Omental fat pad (tissue), 4 donors: ENCODE results near the gene FANCM. TPM values are rescaled to one million over a fixed set of nuclear protein-coding genes. Genes with fewer than 3 reads are reported as not detected.
A peak's percentile ranks its signal among the peaks of the same experiment; 100 is the strongest.

Experiments used
- ATAC-seq: fragments of 150-250 bp; one replicate; pipeline ENCODE4 v1.9.1; 2016; ENCODE audit warnings: mild to moderate bottlenecking, moderate library complexity; ENCODE audit not compliant: low FRiP score
- DNase-seq: peaks from one replicate; pipeline ENCODE4 v3.0.0-alpha.2; 2019; ENCODE audit warnings: low spot score
- CTCF ChIP-seq, 3 donors: fragments of 450-650 bp; IDR thresholded peaks; one replicate each; pipeline ENCODE4 v1.5.1; 2016 to 2017; ENCODE audit warnings: antibody characterized with exemption in 3 of 3, mild to moderate bottlenecking in 3 of 3, moderate library complexity in 2 of 3
- total RNA-seq, 4 donors: library from RNA; depleted of rRNA; stranded (reverse); fragments of >200 nt; gene quantifications; one replicate each; pipeline ENCODE4 v1.1.0, GENCODE V29; 2016

Gene FANCM, protein sequence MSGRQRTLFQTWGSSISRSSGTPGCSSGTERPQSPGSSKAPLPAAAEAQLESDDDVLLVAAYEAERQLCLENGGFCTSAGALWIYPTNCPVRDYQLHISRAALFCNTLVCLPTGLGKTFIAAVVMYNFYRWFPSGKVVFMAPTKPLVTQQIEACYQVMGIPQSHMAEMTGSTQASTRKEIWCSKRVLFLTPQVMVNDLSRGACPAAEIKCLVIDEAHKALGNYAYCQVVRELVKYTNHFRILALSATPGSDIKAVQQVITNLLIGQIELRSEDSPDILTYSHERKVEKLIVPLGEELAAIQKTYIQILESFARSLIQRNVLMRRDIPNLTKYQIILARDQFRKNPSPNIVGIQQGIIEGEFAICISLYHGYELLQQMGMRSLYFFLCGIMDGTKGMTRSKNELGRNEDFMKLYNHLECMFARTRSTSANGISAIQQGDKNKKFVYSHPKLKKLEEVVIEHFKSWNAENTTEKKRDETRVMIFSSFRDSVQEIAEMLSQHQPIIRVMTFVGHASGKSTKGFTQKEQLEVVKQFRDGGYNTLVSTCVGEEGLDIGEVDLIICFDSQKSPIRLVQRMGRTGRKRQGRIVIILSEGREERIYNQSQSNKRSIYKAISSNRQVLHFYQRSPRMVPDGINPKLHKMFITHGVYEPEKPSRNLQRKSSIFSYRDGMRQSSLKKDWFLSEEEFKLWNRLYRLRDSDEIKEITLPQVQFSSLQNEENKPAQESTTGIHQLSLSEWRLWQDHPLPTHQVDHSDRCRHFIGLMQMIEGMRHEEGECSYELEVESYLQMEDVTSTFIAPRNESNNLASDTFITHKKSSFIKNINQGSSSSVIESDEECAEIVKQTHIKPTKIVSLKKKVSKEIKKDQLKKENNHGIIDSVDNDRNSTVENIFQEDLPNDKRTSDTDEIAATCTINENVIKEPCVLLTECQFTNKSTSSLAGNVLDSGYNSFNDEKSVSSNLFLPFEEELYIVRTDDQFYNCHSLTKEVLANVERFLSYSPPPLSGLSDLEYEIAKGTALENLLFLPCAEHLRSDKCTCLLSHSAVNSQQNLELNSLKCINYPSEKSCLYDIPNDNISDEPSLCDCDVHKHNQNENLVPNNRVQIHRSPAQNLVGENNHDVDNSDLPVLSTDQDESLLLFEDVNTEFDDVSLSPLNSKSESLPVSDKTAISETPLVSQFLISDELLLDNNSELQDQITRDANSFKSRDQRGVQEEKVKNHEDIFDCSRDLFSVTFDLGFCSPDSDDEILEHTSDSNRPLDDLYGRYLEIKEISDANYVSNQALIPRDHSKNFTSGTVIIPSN (N-terminal part only)
- 10 to 100 TPM in 1 of 4 donors, 1 to 10 TPM in 3; 3.6 to 16.7 (median 4.8) TPM for total RNA-seq

- DNase-seq (peak; percentile 80), ATAC-seq (peak; percentile 79)
- no peak for TF ChIP-seq CTCF (IDR thresholded peaks at IDR 0.05)
Measured at GRCh38 chr14:45135659-45136395, at the start of gene FANCM. Gene FANCM, plus strand, starts transcription at chr14:45135930. Its CDS starts 102 bp downstream, at chr14:45136032.

DNA sequence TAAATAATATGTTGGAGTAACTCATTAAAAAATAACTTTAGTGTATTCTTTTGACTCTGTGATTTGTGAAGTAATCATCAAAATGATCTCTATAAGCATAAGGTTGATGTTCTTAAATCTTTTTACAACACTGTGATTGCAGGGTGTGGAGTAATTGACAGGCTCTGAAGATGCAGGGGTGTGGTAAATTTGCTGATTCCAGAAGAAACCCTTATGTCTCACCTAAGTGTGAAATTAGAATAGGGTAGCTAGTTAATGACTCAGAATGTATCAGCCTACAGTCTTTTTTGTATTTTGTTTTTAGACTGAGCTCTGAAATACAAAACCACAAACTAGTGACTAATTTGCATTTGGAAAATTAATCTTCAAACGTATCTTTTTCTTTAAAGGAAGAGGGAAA is 45.9 kb upstream of the FANCM start:
- peak; percentile 59 for ATAC-seq
- no peak for TF ChIP-seq CTCF (IDR thresholded peaks at IDR 0.05)
- DNase-seq = no peak

DNA sequence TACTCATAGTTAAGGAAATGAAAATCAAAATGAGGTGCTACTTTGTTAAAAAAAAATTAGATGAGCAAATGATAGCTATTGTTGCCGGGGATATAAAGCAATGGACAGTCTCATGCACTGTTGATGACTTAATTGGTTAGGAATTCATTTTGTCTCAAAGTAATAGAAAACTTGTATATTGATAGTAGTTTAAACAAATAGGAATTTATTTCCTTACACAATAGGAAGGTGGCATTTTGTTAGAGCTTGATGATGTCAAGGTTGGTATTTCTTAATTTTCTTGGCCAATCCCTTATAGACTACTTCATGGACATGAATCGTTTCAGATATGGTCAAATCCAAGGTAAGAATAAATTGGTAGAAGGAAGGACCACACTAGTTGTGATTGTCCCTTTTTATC is 44.0 kb upstream of the FANCM start:
- no peak for ATAC-seq
- TF ChIP-seq CTCF (IDR thresholded peaks at IDR 0.05) = no peak

DNA sequence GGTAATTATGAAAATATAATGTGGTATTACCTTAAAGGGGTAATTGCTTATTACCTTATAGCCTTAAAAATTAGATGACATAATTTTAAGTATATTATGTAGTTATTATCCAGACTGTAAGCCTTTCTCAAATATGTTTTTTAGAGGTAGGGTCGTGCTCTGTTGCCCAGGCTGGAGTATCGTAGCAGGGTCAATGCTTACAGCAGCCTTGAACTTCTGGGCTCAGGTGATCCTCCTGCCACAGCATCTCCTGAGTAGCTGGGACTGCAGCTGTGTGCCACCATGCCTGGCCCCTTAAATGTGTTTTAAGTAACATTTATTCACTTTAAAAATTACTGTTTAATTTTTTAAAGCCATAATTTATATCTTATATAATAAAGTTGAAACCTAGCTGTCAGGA is 41.5 kb upstream of the FANCM start:
- TF ChIP-seq CTCF (IDR thresholded peaks at IDR 0.05) = no peak

More for the DNA sequence above, 44.0 kb upstream of the FANCM start:
- DNase-seq = no peak

GRCh38 chr14:45095143-45095542 is 40.6 kb upstream of the FANCM start:
- ATAC-seq = no peak
- no peak for DNase-seq
- TF ChIP-seq CTCF (IDR thresholded peaks at IDR 0.05) = no peak

More for the DNA sequence above, 41.5 kb upstream of the FANCM start:
- DNase-seq (no peak), ATAC-seq (no peak)

DNA sequence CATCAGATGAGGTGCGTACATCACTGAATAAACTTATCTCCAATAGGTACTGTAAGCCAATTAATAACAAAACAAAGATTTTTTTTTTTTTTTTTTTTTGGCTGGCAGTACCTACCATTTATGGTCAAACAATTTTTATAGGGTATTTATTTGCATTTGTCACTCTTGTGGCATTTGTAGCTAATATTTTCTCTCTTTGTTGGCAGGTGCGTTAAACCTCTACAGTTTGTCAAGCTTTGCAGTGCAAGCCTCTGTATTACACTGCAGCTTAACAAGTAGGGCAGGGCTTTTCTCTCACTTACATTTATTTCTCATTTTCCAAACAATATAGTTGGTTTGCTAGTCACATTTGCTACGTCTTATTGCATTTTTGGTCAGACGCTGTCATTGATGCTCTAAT is 39.5 kb upstream of the FANCM start:
- DNase-seq (no peak), ATAC-seq (no peak)
- TF ChIP-seq CTCF (IDR thresholded peaks at IDR 0.05) = no peak
